GM21576 (cell line): ENCODE data around the gene RASGEF1C.

Experiments used
- ATAC-seq: cut with Tn5 transposase; IDR thresholded peaks from one replicate; pipeline ENCODE4 v1.9.1; 2021; ENCODE audit warnings: mild to moderate bottlenecking, moderate library complexity; ENCODE audit not compliant: unreplicated experiment

The RASGEF1C gene

GRCh38 chr5:180068519-180069090 is 140.4 kb downstream of the RASGEF1C start:
- ATAC-seq = no peak

- no peak for ATAC-seq
Observed at GRCh38 chr5:180067986-180068385, 141.0 kb downstream of the RASGEF1C start.

- no peak for ATAC-seq
Observed at GRCh38 chr5:180060192-180060591, 148.8 kb downstream of the RASGEF1C start.

- ATAC-seq = no peak
Observed at GRCh38 chr5:180059326-180059725, 149.7 kb downstream of the RASGEF1C start.

- no peak for ATAC-seq
Observed at GRCh38 chr5:180056153-180056552, 152.9 kb downstream of the RASGEF1C start.

GRCh38 chr5:180054226-180054625 is 154.8 kb downstream of the RASGEF1C start:
- no peak for ATAC-seq

- no peak for ATAC-seq
Observed at GRCh38 chr5:180053061-180053602, 155.9 kb downstream of the RASGEF1C start.

GRCh38 chr5:180052211-180052818 is 156.7 kb downstream of the RASGEF1C start:
- ATAC-seq = no peak
